IgD-negative memory B cell (primary cell): ENCODE results near the gene NR4A2. TPM values are rescaled to one million over a fixed set of nuclear protein-coding genes. Genes with fewer than 3 reads are reported as not detected.
A peak's percentile ranks its signal among the peaks of the same experiment; 100 is the strongest.

Experiments used
- H3K27ac Mint-ChIP-seq, 3 donors: one replicate each; pipeline ENCODE4 v1.8.0; 2020 to 2022; ENCODE audit warnings: mild to moderate bottlenecking in 3 of 3, mixed read lengths in 3 of 3, moderate library complexity in 1 of 3
- H3K27me3 Mint-ChIP-seq: one replicate; pipeline ENCODE4 v1.8.0; 2021; ENCODE audit warnings: mixed read lengths
- H3K36me3 Mint-ChIP-seq: one replicate; pipeline ENCODE4 v1.8.0; 2020; ENCODE audit warnings: mild to moderate bottlenecking, mixed read lengths
- H3K4me1 Mint-ChIP-seq, 3 donors: one replicate each; pipeline ENCODE4 v1.8.0; 2020 to 2022; ENCODE audit warnings: mixed read lengths in 3 of 3, mild to moderate bottlenecking in 1 of 3
- H3K4me3 Mint-ChIP-seq, 4 donors: one replicate each; pipeline ENCODE4 v1.8.0; 2020 to 2022; ENCODE audit warnings: mild to moderate bottlenecking in 4 of 4, mixed read lengths in 4 of 4, moderate library complexity in 3 of 4
- H3K9me3 Mint-ChIP-seq, 3 donors: one replicate each; pipeline ENCODE4 v1.8.0; 2020 to 2021; ENCODE audit warnings: mixed read lengths in 3 of 3, mild to moderate bottlenecking in 1 of 3
- polyA plus RNA-seq: library from polyadenylated mRNA; unstranded; fragments of 300-500 nt; fragmentation: Illumina TruSeq; gene quantifications from one replicate; pipeline ENCODE4 v1.2.3, GENCODE V29; 2021

NR4A2 gene
- polyA plus RNA-seq, 1 donor from 2014 or later, result 22.7 TPM

GRCh38 chr2:156331572-156332283 lies 793 bp downstream of the NR4A2 start:
- Mint-ChIP-seq H3K4me1 (peaks cover 21 to 45% (median 27%) of the 10 kb centered on the region in 3 donors), H3K27ac (peak overlapping the region; percentile 100), H3K4me3 (peak overlapping the region; percentile 96 to 99 (median 99)), H3K36me3 (peaks cover 6% of the 10 kb centered on the region), H3K27me3 (peaks cover 42% of the 10 kb centered on the region), H3K9me3 (peaks cover 0 to 4% (median 0%) of the 10 kb centered on the region in 3 donors)

GRCh38 chr2:156329927-156330726 lies 2.4 kb downstream of the NR4A2 start:
- H3K27ac Mint-ChIP-seq, result peak overlapping the region; percentile 39 to 100 (median 100)
- peaks cover 11% of the 10 kb centered on the region for H3K36me3 Mint-ChIP-seq
- peaks cover 17 to 37% (median 21%) of the 10 kb centered on the region in 3 donors for H3K4me1 Mint-ChIP-seq
- H3K4me3 Mint-ChIP-seq, result peak overlapping the region; percentile 55 to 99 (median 76)
- H3K9me3 Mint-ChIP-seq, result peaks cover 0 to 4% (median 0%) of the 10 kb centered on the region in 3 donors
- peaks cover 57% of the 10 kb centered on the region for H3K27me3 Mint-ChIP-seq

GRCh38 chr2:156329031-156329926 lies 3.2 kb downstream of the NR4A2 start:
- H3K4me1 Mint-ChIP-seq, result peaks cover 17 to 34% (median 19%) of the 10 kb centered on the region in 3 donors

GRCh38 chr2:156327835-156328695 lies 4.5 kb downstream of the NR4A2 start:
- peaks cover 67% of the 10 kb centered on the region for H3K27me3 Mint-ChIP-seq
- H3K36me3 Mint-ChIP-seq, result peaks cover 11% of the 10 kb centered on the region
- H3K4me3 Mint-ChIP-seq, result peak overlapping the region; percentile 29 to 79 (median 52)
- H3K27ac Mint-ChIP-seq, result peak overlapping the region; percentile 87 to 100 (median 89)
- peaks cover 15 to 34% (median 19%) of the 10 kb centered on the region in 3 donors for H3K4me1 Mint-ChIP-seq
- peaks cover 0 to 6% (median 0%) of the 10 kb centered on the region in 3 donors for H3K9me3 Mint-ChIP-seq

More at GRCh38 chr2:156329031-156329926, 3.2 kb downstream of the NR4A2 start:
- peaks cover 57% of the 10 kb centered on the region for H3K27me3 Mint-ChIP-seq
- H3K4me3 Mint-ChIP-seq, result peak overlapping the region; percentile 55 to 99 (median 76)
- H3K27ac Mint-ChIP-seq, result peak overlapping the region; percentile 87 to 100 (median 89)
- H3K36me3 Mint-ChIP-seq, result peaks cover 11% of the 10 kb centered on the region
- peaks cover 0 to 4% (median 0%) of the 10 kb centered on the region in 3 donors for H3K9me3 Mint-ChIP-seq

- Mint-ChIP-seq H3K27ac (peak overlapping the region; percentile 58 to 100 (median 81)), H3K9me3 (peaks cover 0 to 8% (median 0%) of the 10 kb centered on the region in 3 donors), H3K27me3 (peaks cover 72% of the 10 kb centered on the region), H3K36me3 (peaks cover 11% of the 10 kb centered on the region), H3K4me3 (peak overlapping the region in 1 of 4 donors; percentile 79), H3K4me1 (peaks cover 19 to 39% (median 24%) of the 10 kb centered on the region in 3 donors)
These were observed 5.9 kb downstream of the NR4A2 start for GRCh38 chr2:156326526-156327095.

GRCh38 chr2:156325688-156326525 lies 6.6 kb downstream of the NR4A2 start:
- Mint-ChIP-seq H3K9me3 (peaks cover 0 to 11% (median 0%) of the 10 kb centered on the region in 3 donors), H3K36me3 (peaks cover 11% of the 10 kb centered on the region), H3K4me1 (peaks cover 21 to 42% (median 28%) of the 10 kb centered on the region in 3 donors), H3K4me3 (peak overlapping the region in 1 of 4 donors; percentile 79), H3K27ac (peak overlapping the region; percentile 58 to 100 (median 86)), H3K27me3 (peaks cover 79% of the 10 kb centered on the region)

- Mint-ChIP-seq H3K4me3 (peak overlapping the region in 1 of 4 donors; percentile 65), H3K4me1 (peaks cover 20 to 29% (median 25%) of the 10 kb centered on the region in 3 donors), H3K27me3 (peaks cover 80% of the 10 kb centered on the region), H3K9me3 (peaks cover 0 to 9% (median 0%) of the 10 kb centered on the region in 3 donors), H3K27ac (peak overlapping the region in 2 of 3 donors; percentile 57 to 89), H3K36me3 (peaks cover 8% of the 10 kb centered on the region)
These were observed 8.8 kb downstream of the NR4A2 start for GRCh38 chr2:156323754-156324153.

GRCh38 chr2:156322686-156323231 lies 9.8 kb downstream of the NR4A2 start:
- H3K4me1 Mint-ChIP-seq, result peaks cover 18 to 23% (median 23%) of the 10 kb centered on the region in 3 donors
- H3K36me3 Mint-ChIP-seq, result peaks cover 8% of the 10 kb centered on the region
- H3K27me3 Mint-ChIP-seq, result peaks cover 77% of the 10 kb centered on the region
- peak overlapping the region; percentile 65 to 89 (median 72) for H3K4me3 Mint-ChIP-seq
- H3K27ac Mint-ChIP-seq, result peak overlapping the region; percentile 57 to 89 (median 82)
- peaks cover 0 to 7% (median 0%) of the 10 kb centered on the region in 3 donors for H3K9me3 Mint-ChIP-seq

- peaks cover 18 to 23% (median 23%) of the 10 kb centered on the region in 3 donors for H3K4me1 Mint-ChIP-seq
- peak overlapping the region; percentile 57 to 89 (median 78) for H3K27ac Mint-ChIP-seq
- H3K4me3 Mint-ChIP-seq, result peak overlapping the region; percentile 65 to 89 (median 72)
- H3K9me3 Mint-ChIP-seq, result peaks cover 0 to 7% (median 0%) of the 10 kb centered on the region in 3 donors
- H3K36me3 Mint-ChIP-seq, result peaks cover 7% of the 10 kb centered on the region
- peaks cover 71% of the 10 kb centered on the region for H3K27me3 Mint-ChIP-seq
These were observed 10.4 kb downstream of the NR4A2 start for GRCh38 chr2:156322051-156322685.

- Mint-ChIP-seq H3K27ac (peak overlapping the region; percentile 57 to 89 (median 78)), H3K36me3 (peaks cover 5% of the 10 kb centered on the region), H3K4me1 (peaks cover 18 to 23% (median 23%) of the 10 kb centered on the region in 3 donors), H3K9me3 (peaks cover 0 to 7% (median 0%) of the 10 kb centered on the region in 3 donors), H3K27me3 (peaks cover 65% of the 10 kb centered on the region), H3K4me3 (peak overlapping the region; percentile 13 to 89 (median 72))
These were observed 11.1 kb downstream of the NR4A2 start for GRCh38 chr2:156321243-156321904.

- H3K9me3 Mint-ChIP-seq, result peaks cover 0 to 7% (median 0%) of the 10 kb centered on the region in 3 donors
- H3K4me3 Mint-ChIP-seq, result peak overlapping the region in 2 of 4 donors; percentile 48 to 54
- peaks cover 18 to 23% (median 22%) of the 10 kb centered on the region in 3 donors for H3K4me1 Mint-ChIP-seq
- H3K27me3 Mint-ChIP-seq, result peaks cover 58% of the 10 kb centered on the region
- H3K36me3 Mint-ChIP-seq, result peaks cover 2% of the 10 kb centered on the region
- H3K27ac Mint-ChIP-seq, result peak overlapping the region in 2 of 3 donors; percentile 57 to 78
These were observed 11.9 kb downstream of the NR4A2 start for GRCh38 chr2:156320486-156321098.
